ENCODE data around the gene USB1. TPM values are rescaled to one million over a fixed set of nuclear protein-coding genes. Genes with fewer than 3 reads are reported as not detected.
A peak's percentile ranks its signal among the peaks of the same experiment; 100 is the strongest.

The USB1 gene
- total RNA-seq, 1 donor from 2014 or later: 36.2 TPM

DNA sequence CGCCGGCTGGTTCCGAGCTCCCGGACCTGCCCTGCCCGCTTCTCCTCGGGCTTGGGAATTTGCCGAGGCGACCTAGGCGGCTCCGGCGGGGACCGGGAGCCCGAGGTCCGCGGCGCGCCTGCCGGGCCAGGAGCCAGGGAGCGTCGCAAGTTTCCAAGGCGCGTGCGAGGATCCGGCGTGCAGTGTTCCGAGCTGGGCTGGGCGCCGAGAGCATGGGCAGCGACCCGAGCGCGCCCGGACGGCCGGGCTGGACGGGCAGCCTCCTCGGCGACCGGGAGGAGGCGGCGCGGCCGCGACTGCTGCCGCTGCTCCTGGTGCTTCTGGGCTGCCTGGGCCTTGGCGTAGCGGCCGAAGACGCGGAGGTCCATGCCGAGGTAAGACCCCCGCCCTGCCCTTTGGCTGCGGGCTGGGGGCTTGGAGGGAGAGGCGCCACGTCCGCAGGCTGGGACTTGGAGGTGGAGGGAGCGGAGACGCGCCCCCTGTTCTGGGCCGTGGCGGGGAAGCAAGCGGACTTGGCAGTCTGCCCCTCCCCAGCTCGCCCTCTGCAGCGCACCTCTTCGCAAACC is 25.0 kb downstream of the USB1 start:
- DNase-seq (ENCODE audit: missing footprints): no peak
- intact Hi-C loops (cut with DNase I): loop anchor here (10.0 kb wide), 2 partner anchors 289 to 609 kb away; no protein-coding TSS in a partner anchor
- peak; percentile 32 for ATAC-seq

DNA sequence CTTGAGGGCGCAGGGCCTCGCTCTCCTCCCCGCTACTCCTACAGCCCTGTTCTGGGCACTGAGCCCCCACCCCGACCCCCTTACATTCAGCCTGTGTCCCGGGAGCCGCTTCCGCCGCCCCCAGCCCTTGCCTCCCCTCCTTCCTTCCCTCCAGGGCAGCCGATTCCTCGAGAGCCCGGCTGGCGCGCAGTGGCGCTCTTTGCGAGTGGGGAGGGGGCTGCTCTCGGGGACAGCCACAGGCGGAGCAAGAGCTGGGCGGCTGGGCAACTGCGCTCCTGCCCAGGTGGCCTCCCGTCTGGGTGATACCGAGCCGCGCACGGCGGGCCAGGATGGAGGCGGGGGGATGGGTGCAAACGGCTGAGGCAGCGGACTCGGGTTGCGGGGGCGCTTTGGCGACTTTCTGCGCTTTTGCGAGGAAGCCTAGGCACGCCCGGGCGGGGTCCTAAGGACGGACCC is 25.5 kb downstream of the USB1 start:
- DNase-seq (ENCODE audit: missing footprints) (no peak), ATAC-seq (no peak)
- intact Hi-C loops (cut with DNase I): loop anchor here (10.0 kb wide), 2 partner anchors 288 to 608 kb away; no protein-coding TSS in a partner anchor

DNA sequence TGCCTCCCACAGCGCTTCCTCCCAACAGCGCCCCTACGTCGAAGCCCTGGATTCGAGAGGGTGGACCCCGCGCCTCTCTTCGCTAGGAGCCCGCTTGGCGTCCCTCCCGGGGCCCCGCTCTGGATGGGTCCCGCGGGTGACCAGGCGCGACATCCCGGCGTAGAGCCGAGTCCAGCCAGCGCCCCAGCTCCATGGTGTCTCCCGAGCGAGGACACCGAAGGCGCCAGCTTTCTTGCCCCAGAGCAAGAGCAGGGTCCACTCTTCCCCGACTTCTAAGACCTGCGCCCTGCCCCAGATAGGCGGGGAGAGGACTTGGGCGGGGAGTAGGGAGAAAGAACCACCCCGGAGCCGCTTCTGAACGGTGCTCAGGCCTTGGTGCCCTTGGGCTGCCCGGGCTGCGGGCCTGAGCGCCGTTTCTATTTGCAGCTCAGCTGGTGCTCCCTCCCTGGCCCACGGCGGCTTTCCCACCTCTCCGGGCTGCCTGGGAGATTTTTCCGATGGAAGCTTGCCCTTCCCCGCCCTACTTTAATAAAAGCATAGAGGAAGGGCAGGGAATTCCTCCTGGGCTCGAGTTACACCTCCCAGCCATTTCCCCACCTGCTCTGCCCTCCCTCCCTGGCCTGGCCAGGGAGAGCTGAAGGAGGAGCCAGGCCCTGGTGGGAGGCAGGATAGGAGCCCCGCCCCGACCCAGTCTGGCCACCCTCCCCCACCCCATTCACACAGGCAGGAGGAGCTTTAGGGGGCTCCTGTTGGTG is 26.1 kb downstream of the USB1 start:
- no peak for DNase-seq (ENCODE audit: missing footprints)
- intact Hi-C loops (cut with DNase I): loop anchor here (10.0 kb wide), 2 partner anchors 287 to 607 kb away; no protein-coding TSS in a partner anchor

DNA sequence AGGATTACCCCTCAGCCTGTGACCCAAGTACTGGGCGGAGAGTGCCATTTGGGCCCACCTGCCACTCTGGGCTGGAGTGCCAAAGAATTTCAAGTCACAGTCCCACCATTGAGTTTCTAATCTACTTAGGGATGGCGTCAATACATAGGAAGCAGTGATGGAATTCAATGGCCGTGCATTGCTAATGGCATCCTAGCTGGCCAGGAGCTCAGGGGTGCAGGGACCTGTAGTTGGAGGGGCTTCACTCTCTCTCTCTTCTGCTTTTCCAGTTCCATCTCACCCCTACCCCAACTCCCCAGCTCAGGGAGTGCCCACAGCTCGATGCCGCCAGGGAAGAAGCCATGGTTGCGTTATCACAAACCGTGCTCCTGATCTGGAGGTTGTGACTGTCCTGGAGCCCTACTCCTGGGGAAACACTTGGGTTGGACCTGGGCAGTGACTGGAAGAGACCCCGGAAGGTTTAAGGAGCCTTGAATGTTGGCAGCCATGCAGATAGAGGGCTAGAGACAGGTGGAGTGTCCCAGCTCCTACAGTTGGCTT is 26.8 kb downstream of the USB1 start:
- no peak for DNase-seq (ENCODE audit: missing footprints)
- no peak for ATAC-seq
- intact Hi-C loops (cut with DNase I): loop anchor here (10.0 kb wide), 2 partner anchors 287 to 607 kb away; no protein-coding TSS in a partner anchor

More for the DNA sequence above, 26.1 kb downstream of the USB1 start:
- peak; percentile 64 for ATAC-seq

DNA sequence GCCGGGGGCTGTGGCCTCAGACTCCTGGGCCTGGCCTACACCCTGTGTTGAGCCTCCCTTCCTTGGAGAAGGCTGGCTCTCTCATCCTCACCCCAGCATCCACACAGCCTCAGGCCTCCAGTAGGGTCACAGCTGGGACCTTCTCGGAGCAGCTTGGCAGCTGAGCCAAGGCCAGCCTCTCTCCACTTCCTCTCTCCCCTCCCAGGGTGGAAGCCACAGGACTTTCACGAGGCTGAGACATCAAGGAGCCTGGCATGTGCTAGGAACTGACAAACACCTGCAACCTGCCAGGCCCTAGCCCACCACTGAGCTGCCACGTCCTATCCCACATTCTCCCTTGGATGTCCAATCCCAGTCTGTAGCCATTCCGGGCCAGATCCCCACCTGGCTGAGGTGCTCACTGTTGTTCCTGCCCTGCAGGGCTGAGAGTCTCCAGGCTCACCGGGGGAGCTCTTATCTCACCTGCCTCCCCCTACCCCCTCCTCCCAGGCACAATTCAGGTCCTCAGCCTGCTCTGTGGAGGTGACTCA is 27.4 kb downstream of the USB1 start:
- intact Hi-C loops (cut with DNase I): loop anchor here (10.0 kb wide), 2 partner anchors 286 to 606 kb away; no protein-coding TSS in a partner anchor
- ATAC-seq (no peak), DNase-seq (ENCODE audit: missing footprints) (no peak)

DNA sequence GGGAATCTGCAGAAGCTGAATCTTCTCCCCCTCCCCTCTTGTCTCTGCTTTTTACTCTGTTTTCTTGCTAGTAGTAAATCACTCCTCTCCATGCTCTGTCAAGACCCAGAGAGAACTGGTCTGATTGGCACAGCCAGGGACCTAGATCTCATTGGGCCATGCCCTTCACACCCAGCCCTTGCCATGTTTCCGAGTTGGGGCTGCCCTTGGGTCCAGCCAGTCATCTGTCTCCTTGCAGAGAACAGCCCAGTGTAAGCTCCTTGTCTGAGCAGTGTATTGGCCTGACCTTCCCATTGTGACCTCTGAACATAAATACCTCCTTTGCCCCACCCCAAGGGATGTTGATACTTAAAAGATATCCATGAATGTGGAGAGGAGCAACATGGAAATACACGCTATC is 28.2 kb downstream of the USB1 start:
- intact Hi-C loops (cut with DNase I): loop anchor here (10.0 kb wide), 2 partner anchors 285 to 605 kb away; no protein-coding TSS in a partner anchor
- ATAC-seq: no peak
- DNase-seq (ENCODE audit: missing footprints): no peak

DNA sequence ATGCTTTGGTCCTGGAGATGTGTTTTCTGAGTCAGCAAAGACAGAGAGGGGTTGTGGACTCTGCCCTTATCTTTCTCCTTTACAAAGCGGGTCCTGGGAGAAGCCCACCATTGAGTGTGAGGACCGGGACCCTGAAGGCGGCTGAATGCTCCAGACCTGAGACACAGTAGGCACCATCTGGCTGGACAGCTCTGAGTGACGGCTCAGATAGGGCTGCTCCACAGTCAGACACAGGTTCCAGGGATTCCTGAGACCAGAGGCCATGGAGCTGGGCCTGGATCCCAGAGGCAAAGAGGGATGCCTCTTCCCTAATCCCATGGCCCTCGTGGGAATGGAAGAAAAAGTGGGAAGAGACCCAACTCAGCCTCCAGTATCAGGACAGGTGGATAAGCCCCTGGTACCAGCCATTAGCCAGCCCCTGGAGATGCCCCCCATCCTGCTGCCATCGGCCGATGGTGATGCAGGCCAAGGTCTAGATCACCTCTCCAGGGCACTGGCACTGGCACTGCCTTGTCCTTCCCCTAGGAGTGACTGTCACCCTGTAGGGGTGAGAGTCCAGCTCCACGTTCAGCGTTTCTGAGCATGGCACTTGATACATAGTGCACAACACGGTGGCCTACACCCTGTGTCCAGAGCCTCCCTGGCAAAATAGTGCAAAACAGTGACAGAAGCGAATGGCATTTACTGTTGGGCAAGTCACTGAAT is 29.1 kb downstream of the USB1 start:
- intact Hi-C loops (cut with DNase I): no loop called here
- no peak for DNase-seq (ENCODE audit: missing footprints)
- ATAC-seq: no peak

DNA sequence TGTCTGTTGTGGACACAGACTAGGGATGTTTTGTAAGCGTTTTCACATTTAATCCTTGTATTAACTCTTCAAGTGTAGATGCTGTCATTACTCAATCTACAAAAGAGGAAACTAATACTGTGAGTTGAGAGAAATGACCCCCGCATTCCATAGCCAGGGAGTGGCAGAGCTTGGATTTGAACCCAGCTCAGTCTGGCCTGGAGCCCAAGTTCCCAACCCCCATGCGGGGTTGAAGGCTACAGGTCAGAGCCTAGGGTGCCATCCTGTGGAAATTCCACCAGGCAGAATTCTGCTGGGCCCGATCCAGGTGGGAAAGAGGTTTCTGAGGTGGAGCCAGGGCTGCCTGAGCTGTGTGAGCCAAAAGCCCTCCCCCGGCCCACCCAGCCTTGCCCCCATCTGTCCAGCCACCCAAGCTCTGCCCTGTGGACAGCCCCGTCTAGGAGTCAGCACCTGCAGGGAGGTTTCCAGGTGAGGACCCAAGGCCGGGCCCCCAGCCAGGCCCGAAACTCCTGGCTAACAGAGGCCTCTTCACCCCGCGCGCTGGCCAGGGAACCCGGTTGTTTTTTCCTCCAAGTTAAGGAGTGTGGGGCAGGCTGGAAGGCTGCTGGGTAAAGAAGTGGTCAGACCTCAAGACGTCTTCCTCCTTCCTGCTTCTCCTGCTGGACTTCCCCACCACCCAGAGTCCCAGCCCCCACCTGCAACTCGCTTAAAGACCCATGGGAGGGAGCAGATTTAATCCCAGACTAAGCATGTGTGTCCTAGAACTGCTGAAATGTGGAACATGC is 30.0 kb downstream of the USB1 start:
- DNase-seq (ENCODE audit: missing footprints) (no peak), ATAC-seq (no peak)
- intact Hi-C loops (cut with DNase I): no loop called here

DNA sequence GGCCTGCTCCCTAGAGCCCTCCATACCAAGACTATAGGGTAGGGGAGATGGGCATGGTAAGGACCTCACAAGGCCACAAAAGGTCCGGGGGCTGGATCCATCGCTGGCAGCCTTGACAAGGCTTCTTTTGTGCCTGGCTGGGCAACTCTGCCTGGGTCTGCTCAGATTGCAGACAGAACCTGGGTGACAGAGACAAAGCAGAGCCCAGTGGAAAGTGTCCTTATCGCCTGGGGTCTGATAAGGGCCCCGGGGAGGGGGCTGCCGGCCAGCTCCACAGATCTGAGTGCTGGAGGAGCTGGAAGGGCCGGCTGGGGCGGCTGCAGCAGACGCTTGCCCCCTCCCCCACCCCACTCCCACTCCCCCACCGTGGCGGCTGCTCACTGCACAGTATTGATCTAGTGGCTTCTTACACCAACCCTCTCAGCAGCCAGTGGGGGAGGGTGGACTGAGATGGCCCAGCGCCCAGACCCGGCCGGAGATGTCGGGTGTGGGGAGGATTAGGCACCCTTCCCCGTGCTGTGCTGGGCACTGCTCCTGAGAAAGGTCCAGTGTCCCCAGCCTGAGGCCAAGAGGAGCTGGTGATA is 31.6 kb downstream of the USB1 start:
- DNase-seq (ENCODE audit: missing footprints) (no peak), ATAC-seq (peak; percentile 76)
- intact Hi-C loops (cut with DNase I): no loop called here

DNA sequence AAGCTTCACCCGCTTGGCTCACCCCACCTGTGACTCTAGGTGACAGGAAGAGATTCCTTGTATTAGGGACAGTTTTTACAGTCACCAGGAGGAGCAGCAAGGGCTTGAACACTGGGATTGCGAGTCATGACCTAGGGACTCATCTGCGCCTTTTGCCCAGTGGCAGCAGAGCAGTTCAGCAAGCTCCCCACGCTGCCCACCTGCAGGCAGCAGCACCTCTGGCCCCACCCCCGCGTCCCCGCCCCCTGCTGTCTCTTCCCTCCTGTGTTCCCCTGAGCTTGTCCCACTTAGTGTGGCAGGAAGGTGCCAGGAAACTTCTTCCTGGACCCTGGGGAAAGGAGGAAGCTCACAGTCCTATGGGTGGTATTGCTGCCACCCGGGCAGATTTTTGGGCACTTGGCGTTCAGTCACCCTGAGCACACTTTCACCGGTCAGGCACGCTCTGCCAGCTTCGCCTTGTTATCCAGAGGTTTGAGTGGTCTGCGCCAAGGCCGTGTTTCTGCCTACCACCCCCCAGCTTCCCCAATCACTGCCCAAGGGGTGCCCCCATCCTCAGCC is 33.0 kb downstream of the USB1 start:
- no peak for ATAC-seq
- DNase-seq (ENCODE audit: missing footprints): no peak
- intact Hi-C loops (cut with DNase I): no loop called here

DNA sequence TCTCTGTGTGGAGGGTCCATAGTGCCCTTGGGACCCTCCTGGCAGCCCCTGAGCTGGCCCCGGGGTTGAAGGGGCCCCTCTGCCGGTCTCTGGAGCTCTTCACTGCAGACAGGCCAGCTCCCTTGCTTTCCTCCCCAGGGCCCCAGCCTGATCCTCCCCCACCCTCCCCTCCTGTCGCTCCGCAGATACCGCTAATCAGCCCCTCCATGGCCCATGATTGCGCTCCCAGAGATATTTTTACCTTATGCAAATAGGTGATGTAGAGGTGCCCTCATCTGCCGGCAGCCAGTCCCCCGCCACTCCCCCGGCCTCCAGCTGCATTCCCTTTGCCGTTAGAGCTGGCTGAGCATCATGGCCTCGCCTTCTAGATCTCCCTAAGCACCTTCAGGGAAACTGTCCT is 33.6 kb downstream of the USB1 start:
- DNase-seq (ENCODE audit: missing footprints): no peak
- ATAC-seq: peak; percentile 20
- intact Hi-C loops (cut with DNase I): no loop called here

DNA sequence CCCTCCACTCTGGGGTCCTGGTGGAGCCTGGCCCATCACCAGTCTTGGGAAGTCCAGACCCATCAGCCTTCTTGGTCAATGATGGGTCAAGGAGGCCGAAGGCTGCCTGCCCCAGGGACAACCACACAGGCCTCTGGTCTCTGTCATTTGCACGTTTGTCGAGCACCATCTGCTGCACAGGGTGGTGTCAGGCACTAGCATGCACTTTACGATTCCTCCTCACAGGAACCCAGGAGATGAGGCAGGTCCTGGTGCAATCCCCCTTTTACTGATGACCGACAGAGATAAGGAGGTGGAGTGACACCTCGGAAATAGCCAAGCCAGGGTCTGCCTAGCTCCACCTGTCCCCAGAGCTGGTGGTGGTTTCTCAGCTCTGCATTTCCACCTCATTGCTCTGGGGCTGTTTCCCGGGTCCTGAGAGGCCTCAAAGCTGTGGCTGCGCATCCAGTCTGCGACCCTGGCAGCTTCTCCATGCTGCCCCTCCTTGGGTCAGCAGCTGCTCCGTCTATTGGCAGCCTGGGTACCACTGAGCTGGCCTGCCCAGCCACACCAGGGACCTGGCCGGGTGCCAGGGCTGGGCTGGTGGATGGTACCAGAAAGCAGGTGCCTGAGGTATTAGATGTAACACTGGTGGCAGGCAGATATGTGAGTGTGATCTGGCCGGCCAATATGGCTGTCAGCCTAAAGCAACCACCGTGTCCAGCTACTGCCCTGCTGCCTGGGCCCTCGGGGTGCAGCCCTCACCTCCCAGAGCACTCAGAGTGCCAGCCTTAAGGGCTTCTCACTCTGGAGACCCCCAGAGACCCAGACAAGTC is 34.4 kb downstream of the USB1 start:
- no peak for ATAC-seq
- intact Hi-C loops (cut with DNase I): no loop called here
- DNase-seq (ENCODE audit: missing footprints): peak; percentile 56

DNA sequence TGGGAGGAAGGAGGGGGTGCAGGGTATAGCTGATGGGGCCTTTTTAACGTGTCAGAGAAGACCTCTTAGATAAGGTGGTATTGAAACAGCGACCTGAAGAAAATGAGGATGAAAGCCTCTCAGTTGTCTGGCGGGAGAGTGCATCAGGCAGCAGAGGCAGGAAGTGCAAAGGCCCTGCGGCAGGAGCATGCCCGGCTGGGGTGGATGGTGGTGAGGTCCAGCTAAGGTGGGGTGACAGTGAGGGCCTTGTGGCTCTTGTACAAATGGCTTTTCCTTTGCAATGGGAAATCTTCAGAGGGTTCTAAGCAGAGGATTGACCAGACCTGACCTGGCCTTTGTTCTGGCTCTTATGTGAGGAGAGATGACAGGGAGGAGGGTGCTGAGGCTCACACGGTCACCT is 35.7 kb downstream of the USB1 start:
- ATAC-seq (no peak), DNase-seq (ENCODE audit: missing footprints) (no peak)
- intact Hi-C loops (cut with DNase I): no loop called here

DNA sequence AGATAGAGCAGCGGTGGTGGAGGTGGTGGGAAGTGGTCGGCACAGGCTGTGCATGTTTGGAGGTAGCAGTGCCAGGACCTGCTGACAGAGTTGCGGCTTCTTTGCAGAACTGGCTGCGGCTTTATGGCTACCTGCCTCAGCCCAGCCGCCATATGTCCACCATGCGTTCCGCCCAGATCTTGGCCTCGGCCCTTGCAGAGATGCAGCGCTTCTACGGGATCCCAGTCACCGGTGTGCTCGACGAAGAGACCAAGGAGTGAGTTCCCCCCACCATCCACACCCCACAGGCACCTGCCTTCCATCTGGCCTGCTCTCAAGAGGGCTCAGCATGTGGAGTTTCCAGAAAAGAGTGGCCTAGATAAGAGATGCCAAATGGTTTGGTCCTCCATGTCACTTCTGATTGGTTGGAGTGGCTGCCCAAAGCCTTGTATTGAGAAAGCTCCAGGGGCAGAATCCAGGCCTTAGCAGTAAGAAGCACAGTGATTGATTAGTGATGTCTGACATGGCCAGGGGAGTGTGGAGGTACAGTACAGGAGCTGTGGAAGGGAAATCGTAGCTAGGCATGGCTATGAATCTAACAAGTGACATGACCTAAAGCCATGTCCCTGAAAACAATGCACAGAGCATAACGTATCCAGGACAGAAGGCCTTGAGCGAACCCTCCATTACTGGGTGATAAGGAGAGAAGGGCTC is 36.3 kb downstream of the USB1 start:
- DNase-seq (ENCODE audit: missing footprints): no peak
- intact Hi-C loops (cut with DNase I): no loop called here
- ATAC-seq: no peak

DNA sequence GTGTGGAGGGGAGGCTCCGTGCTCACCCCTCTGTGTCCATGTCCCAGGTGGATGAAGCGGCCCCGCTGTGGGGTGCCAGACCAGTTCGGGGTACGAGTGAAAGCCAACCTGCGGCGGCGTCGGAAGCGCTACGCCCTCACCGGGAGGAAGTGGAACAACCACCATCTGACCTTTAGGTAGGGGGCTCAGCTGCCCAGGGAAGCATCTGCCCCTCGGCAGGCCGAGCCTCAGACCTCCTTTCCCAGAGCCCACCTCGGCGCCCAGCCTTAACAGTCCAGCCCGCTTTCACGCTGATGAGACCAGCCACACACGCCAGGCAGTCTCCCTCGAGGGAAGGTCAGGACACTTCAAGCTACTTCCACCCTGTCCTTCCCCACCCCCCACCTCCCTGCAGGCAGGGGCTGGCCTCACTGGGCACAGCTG is 37.0 kb downstream of the USB1 start:
- DNase-seq (ENCODE audit: missing footprints) (peak; percentile 73), ATAC-seq (no peak)
- intact Hi-C loops (cut with DNase I): no loop called here

DNA sequence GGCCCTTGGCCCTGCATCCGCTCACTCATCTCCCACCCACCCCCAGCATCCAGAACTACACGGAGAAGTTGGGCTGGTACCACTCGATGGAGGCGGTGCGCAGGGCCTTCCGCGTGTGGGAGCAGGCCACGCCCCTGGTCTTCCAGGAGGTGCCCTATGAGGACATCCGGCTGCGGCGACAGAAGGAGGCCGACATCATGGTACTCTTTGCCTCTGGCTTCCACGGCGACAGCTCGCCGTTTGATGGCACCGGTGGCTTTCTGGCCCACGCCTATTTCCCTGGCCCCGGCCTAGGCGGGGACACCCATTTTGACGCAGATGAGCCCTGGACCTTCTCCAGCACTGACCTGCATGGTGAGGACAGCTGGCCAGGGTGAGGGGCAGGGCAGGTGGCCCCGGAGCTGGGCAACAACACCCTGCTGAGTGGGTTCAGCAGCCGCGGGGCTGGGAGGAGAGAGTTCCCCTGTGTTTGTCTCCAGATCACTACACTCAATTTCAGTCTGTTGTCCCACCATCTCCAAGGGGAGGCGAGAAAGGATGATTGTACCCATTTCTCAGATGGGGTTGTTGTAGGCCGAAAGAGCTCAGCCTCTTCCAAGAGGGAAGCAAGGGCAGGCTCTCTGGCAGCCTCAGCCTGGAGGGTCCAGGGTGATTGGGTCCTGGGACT is 38.8 kb downstream of the USB1 start:
- intact Hi-C loops (cut with DNase I): no loop called here
- no peak for DNase-seq (ENCODE audit: missing footprints)
- no peak for ATAC-seq
